ENCODE results near the gene ITGBL1. TPM values are rescaled to one million over a fixed set of nuclear protein-coding genes. Genes with fewer than 3 reads are reported as not detected.

ITGBL1 gene
- total and polyA plus RNA-seq, 2 of the 4 experiments (the other 2 are of a cell fraction): 22.2 to 24.2 TPM

DNA sequence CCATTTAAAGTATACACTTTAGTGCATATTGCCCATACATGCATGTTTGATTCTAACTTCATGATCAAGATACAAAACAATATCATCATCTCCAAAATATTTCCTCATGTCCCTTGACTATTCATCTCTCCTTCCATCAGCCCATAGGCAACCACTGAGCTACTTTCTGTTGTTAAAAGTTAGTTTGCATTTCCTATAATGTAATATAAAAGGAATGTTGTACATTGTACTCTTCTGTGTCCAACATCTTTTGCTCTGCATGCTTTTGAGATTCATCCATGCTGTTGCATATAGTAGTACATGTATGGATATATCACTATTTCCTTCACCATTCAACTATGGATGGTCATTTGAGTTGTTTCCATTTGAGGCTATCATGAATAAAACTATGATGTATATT, 74.7 kb downstream of the ITGBL1 start:
- H2BK5ac ChIP-seq (ENCODE audit: low read depth, low read length, poor library complexity, severe bottlenecking): no peak overlapping the region
- ChIA-PET POLR2A (ENCODE audit: unreplicated experiment) (no interaction called here), CTCF (no interaction called here)
- no peak overlapping the region for H3K9ac ChIP-seq (ENCODE audit: low read depth, low read length)
- H3K9me3 ChIP-seq (ENCODE audit: control insufficient read depth, insufficient read depth, low read length): no peaks in the 10 kb centered on the region
- no peak overlapping the region for H3K27ac ChIP-seq (ENCODE audit: insufficient read depth, low read length)
- H4K8ac ChIP-seq (ENCODE audit: low read depth in 2 of 2, low read length in 2 of 2): no peak overlapping the region
- in situ Hi-C loops (cut with MboI; ENCODE audit: low sequenced_read_pairs) (no loop called here), dilution Hi-C loops (cut with HindIII; ENCODE audit: low sequenced_read_pairs, unreplicated experiment) (no loop called here), intact Hi-C loops (cut with micrococcal nuclease) (no loop called here)
- H3K4ac ChIP-seq (ENCODE audit: low read depth, low read length): no peak overlapping the region
- H2AK5ac ChIP-seq (ENCODE audit: low read depth, low read length): no peak overlapping the region
- no peaks in the 10 kb centered on the region for H4K20me1 ChIP-seq (ENCODE audit: insufficient read depth, low read length)
- H3K9me1 ChIP-seq (ENCODE audit: insufficient read depth, low read length): peaks cover 3% of the 10 kb centered on the region
- H3K36me3 ChIP-seq (ENCODE audit: control insufficient read depth, insufficient read depth, low read length): no peaks in the 10 kb centered on the region
- ATAC-seq (ENCODE audit: low read depth) (no peak), DNase-seq (peak; percentile 36)
- H4K91ac ChIP-seq (ENCODE audit: insufficient read depth, low read depth, low read length): no peak overlapping the region
- no peak overlapping the region for H3K4me3 ChIP-seq (ENCODE audit: insufficient read depth, low read depth, low read length)
- no peak overlapping the region for H2AFZ ChIP-seq (replicated peaks; ENCODE audit: low read length, poor library complexity)
- H3K23ac ChIP-seq (ENCODE audit: low read depth, low read length): no peak overlapping the region
- H3K4me1 ChIP-seq (ENCODE audit: control insufficient read depth, insufficient read depth, low read length): peaks cover 2% of the 10 kb centered on the region; the same call in 1 of the 2 replicates
- H2AK9ac ChIP-seq (replicated peaks; ENCODE audit: low read depth, low read length, poor library complexity): no peak overlapping the region
- H4K5ac ChIP-seq (ENCODE audit: low read depth, low read length): no peak overlapping the region
- no peak overlapping the region for H2BK15ac ChIP-seq (ENCODE audit: low read depth, low read length)
- H2BK20ac ChIP-seq (ENCODE audit: low read depth, low read length): no peak overlapping the region
- H3K56ac ChIP-seq (ENCODE audit: extremely low read depth, insufficient read depth, low read length): no peak overlapping the region
- no peak overlapping the region for H3K18ac ChIP-seq (ENCODE audit: low read depth, low read length)
- H3K79me1 ChIP-seq (ENCODE audit: low read depth in 1 of 2, low read length in 2 of 2): no peaks in the 10 kb centered on the region; a peak in 1 of 4 replicates
- TF ChIP-seq SMC3 (IDR thresholded peaks at IDR 0.05; ENCODE audit: low read depth, low read length): no peak
- no peak for TF ChIP-seq BHLHE40 (IDR thresholded peaks at IDR 0.05; ENCODE audit: low read depth, low read length)
- TF ChIP-seq MAZ (IDR thresholded peaks at IDR 0.05; ENCODE audit: borderline replicate concordance, low read depth, low read length): no peak
- TF ChIP-seq, protein P1, sequence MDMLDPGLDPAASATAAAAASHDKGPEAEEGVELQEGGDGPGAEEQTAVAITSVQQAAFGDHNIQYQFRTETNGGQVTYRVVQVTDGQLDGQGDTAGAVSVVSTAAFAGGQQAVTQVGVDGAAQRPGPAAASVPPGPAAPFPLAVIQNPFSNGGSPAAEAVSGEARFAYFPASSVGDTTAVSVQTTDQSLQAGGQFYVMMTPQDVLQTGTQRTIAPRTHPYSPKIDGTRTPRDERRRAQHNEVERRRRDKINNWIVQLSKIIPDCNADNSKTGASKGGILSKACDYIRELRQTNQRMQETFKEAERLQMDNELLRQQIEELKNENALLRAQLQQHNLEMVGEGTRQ (IDR thresholded peaks at IDR 0.05; ENCODE audit: low read depth, low read length): no peak
- TF ChIP-seq, protein P2, sequence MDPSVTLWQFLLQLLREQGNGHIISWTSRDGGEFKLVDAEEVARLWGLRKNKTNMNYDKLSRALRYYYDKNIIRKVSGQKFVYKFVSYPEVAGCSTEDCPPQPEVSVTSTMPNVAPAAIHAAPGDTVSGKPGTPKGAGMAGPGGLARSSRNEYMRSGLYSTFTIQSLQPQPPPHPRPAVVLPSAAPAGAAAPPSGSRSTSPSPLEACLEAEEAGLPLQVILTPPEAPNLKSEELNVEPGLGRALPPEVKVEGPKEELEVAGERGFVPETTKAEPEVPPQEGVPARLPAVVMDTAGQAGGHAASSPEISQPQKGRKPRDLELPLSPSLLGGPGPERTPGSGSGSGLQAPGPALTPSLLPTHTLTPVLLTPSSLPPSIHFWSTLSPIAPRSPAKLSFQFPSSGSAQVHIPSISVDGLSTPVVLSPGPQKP (IDR thresholded peaks at IDR 0.05; ENCODE audit: borderline replicate concordance, low read depth, low read length): no peak
- no TSS peak for BruUV-seq (replicated peaks)
- no peak overlapping the region for H3K14ac ChIP-seq (replicated peaks; ENCODE audit: low read depth, low read length)
- H3K4me2 ChIP-seq (ENCODE audit: low read depth, low read length): no peak overlapping the region
- no peaks in the 10 kb centered on the region for H3K27me3 ChIP-seq (ENCODE audit: control insufficient read depth, insufficient read depth, low read length)
- H2BK120ac ChIP-seq (ENCODE audit: low read depth, low read length): no peak overlapping the region

Data from IMR-90 (cell line).